Gastrocnemius medialis (tissue), 4 donors: ENCODE measurements around the gene RPL35.

Experiments used
- CTCF ChIP-seq, 5 experiments: fragments of 450-650 bp in 3 of 5; fragments of 200-600 bp in 2 of 5; sonication (generic) in 2 of 5; IDR thresholded peaks in 4 of 5; conservative IDR thresholded peaks in 1 of 5; 1 replicate in 4 of 5; 2 replicates in 1 of 5; pipeline ENCODE4 v1.5.1; 2016 to 2019; ENCODE audit warnings: antibody characterized with exemption in 5 of 5, mild to moderate bottlenecking in 3 of 5, moderate library complexity in 3 of 5
- POLR2A ChIP-seq, 2 donors: fragments of 450-650 bp; IDR thresholded peaks; one replicate each; pipeline ENCODE4 v1.6.1; 2017; ENCODE audit warnings: antibody characterized with exemption in 2 of 2, mild to moderate bottlenecking in 2 of 2, moderate library complexity in 2 of 2

- TF ChIP-seq CTCF (IDR thresholded peaks at IDR 0.05 in 4 of 5, conservative IDR thresholded peaks at IDR 0.05 in 1 of 5) = no peak
- TF ChIP-seq POLR2A (IDR thresholded peaks at IDR 0.05) = no peak
Observed at GRCh38 chr9:124844291-124844690, 17.5 kb downstream of the RPL35 start.
